M059J (cell line): ENCODE measurements around the gene AQP6. TPM values are rescaled to one million over a fixed set of nuclear protein-coding genes. Genes with fewer than 3 reads are reported as not detected.
A peak's percentile ranks its signal among the peaks of the same experiment; 100 is the strongest.

Source experiments
- DNase-seq: peaks from one replicate; pipeline ENCODE4 v3.0.0-alpha.2; 2012; ENCODE audit warnings: low read depth
- total RNA-seq: library from RNA; depleted of rRNA; stranded (reverse); fragments of >200 nt; shearing (Covaris generic); gene quantifications from 2 replicates; pipeline ENCODE4 v1.2.3, GENCODE V29; 2014

AQP6 gene
- total RNA-seq, 1 experiment from 2014 or later, result not detected

- no peak for DNase-seq
These were observed 29.7 kb upstream of the AQP6 start for GRCh38 chr12:49942921-49943624.

DNA sequence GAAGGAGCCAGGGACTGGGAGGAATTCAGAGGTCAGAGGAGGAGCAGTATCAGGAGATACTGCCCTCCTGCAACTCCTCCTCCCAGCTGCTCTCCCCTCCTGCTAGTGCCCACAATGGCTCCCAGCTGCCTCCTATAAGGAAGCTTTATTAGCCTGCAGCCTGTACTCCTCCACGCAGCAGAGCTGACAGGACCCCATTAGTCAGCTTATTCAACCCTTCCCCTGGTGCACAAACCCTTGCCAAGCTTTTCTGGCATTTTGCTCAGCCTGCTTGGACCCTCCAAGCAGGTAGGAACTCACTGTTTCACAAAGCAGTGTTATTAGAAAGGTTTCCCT is 29.2 kb upstream of the AQP6 start:
- no peak for DNase-seq

GRCh38 chr12:49944046-49944445 is 28.7 kb upstream of the AQP6 start:
- no peak for DNase-seq

- no peak for DNase-seq
These were observed 28.0 kb upstream of the AQP6 start for GRCh38 chr12:49944718-49945117.

- DNase-seq, result peak; percentile 76
These were observed 27.2 kb upstream of the AQP6 start for GRCh38 chr12:49945394-49946080.

DNA sequence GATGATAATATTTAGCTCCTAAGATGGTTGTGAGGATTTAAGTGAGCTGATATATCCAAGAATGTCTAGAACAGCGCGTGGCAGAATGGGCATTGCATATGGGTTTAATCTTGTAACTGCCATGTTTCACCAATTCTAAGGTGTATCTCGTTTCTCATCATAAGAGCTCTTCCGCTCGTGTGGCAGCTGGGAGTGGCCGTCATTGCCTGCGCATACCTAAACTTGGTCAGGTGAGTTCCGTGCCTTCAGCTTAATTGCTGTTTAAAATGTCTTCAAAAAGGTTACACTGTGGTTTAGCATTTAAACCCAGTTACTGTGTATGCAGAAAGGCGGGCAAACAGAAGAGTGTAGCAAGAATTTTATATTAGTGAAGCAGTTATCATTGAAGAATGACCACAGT is 26.7 kb upstream of the AQP6 start:
- no peak for DNase-seq

GRCh38 chr12:49946497-49946896 is 26.2 kb upstream of the AQP6 start:
- no peak for DNase-seq

- DNase-seq, result no peak
These were observed 25.0 kb upstream of the AQP6 start for GRCh38 chr12:49947593-49948226.

DNA sequence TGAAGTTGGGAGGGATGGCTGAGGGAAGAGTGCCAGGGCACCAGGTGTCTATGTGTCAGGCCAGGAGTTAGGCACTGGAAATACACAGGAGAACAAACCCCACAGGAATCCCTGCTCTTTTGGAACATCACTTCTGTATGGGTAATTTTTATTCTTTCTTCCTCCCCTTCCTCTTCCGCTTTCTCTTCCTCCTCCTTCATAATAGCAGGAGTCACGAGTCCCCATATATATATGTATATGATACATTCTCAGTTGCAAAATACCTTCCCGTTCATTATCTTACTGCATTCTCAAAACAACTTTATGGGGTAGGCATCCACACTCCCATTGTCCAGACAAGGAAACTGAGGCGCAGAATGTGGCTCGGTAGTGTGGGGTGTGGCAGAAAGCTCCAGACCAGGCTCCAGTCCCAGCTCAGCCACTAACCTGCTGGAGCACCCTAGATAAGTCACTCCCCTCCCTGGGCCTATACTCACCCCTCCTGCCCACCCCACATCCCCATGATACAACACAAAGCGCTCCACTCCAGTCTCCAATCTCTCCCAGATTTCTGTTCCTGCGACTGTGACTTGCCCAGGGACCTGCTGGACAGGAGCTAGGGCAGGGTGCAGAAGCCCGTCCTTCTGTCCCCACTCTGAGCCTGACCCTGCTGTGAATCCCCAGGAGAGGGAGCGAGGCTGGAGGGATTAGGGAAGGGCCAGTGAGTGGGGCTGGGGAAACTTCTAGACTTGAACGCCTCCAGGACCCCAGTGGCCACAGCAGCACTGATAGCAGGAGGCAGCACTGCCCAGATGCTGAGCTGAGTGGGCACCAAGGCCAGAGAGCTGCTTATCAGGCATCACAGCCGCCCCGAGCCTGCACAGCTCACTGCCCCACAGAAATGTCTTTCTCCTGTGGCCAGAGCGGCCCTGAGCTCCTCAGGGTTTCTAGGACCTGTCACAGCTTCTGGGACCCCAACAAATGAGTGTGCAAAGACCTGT is 23.6 kb upstream of the AQP6 start:
- no peak for DNase-seq

- DNase-seq, result no peak
These were observed 22.9 kb upstream of the AQP6 start for GRCh38 chr12:49949866-49950265.

DNA sequence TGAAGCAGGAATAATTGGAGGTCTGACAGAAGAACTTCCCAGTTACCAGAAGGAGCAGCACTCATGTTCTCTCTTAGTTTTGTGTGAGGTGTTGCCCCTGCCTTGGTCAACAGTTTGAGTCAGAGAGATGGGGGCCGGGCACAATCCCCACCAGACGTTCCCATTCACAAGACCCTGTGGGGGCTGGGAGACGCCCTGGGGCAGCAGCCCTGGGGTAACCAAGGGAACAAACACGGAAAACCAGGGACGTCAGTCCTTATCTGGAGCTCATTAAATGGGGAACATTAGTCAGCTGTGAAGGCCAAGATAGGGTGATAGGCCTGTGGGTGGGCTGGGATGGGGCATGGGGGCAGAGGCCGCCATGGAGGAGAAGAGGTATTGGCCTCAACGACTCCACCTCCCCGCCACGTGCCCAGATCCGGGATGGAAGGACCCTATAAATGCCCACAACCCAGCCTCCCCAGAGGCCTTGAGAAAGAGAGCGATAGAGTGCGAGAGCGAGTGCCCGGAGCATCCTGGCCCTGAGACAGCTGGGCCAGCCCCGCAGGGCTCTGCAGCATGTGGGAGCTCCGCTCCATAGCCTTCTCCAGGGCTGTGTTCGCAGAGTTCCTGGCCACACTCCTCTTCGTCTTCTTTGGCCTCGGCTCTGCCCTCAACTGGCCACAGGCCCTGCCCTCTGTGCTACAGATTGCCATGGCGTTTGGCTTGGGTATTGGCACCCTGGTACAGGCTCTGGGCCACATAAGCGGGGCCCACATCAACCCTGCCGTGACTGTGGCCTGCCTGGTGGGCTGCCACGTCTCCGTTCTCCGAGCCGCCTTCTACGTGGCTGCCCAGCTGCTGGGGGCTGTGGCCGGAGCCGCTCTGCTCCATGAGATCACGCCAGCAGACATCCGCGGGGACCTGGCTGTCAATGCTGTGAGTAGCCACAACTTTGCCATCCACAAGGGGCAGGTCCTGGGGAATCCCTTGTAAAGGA is 22.2 kb upstream of the AQP6 start, which contains the start of gene AQP2:
Gene AQP2, plus strand, starts transcription at position 465 of the 979 bp plus-strand sequence. Its CDS starts 94 bp downstream, at position 559.
- DNase-seq, result no peak

DNA sequence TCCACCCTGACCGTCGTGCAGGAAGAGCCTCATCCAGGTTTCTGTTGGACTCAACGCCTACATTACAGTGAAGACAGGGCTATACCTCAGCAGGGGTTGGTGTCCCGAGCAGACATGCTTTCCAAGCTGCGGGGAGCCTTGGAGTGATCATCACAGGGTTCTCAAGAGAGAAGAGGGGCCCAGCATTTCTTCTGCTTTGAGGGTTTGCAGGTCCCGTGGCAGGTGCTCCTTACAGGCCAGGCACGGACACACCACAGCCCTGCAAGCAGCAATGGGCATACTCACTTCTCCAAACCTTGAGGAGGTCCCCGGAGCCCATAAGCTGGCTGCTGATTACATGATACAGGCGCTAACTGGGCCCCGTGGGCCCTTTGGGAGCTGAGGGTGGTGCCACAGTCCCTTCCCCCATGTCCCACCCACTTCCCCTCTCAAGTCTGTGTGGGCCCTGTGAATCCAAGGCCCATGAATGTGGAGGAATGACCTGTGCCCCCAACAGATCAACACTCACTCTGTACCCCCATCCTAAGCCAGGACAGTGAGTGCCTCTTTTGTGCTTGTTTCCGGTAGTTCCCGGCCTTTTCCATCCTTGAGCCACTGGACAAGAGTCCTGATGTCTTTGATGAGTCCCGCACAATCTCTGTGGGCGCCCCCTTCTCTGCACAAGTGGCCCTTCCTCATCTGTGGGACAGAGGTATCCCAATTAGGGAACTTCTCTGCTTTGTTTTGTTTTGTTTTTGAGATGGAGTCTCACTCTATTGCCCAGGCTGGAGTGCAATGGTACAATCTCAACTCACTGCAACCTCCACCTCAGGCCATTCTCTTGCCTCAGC is 21.1 kb upstream of the AQP6 start:
- DNase-seq, result no peak

DNA sequence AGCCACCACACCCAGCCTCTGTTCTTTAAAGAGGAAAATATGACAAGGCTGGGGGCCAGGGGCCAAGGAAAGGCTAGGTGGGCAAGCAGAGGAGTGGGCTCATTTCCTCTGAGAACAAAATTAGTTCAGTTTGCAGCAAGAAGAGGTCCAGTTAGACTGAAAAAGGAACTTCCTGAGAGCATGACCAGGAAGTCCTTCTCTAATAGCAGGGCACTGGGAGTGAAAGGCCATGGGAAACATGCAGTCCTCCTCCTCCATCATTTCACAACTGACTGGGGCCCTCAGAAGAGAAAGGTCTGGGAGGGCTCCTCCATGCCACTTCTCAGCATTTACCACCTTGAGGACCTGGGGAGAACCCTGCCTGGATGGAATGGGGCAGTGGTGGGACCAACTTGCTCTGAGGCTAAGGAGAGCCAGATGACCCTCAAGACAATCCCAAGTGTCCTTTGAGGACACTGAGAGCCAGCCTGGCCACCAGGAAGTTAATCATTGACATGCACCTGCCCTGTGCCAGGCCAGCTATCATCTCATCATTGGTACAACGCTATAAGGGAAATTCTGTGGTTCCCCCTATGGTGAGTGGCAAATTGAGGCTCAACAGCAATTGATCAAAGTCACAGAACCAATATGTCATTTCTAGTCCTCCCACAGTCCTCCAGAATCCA is 20.2 kb upstream of the AQP6 start:
- DNase-seq, result no peak

DNA sequence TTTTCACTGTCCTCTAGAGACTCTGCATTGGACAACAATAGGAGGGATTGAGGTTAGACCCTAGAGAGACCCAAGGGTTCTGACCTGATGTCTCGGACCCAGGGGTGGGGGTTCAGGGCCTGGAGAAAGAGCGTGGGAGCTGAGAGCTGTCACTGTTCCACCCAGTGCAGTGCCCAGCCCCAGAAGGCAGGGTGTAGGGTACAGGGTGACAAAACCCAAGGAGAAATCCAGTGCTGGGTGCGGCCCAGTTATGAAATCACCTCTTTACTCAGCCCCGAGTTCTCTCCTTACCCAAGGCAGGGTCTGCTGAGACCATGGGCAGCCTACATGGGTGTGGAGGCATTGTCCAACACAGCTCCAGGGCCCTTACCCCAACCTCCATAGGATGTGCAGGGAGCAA is 19.6 kb upstream of the AQP6 start:
- DNase-seq, result no peak

GRCh38 chr12:49953961-49954846 is 18.5 kb upstream of the AQP6 start:
- DNase-seq, result no peak

GRCh38 chr12:49954863-49955830 is 17.6 kb upstream of the AQP6 start:
- no peak for DNase-seq
